Adrenal gland (tissue), 5 donors: ENCODE results near the gene SLC9A3.

ENCODE experiments used
- POLR2A ChIP-seq, 2 donors: fragments of 450-650 bp; IDR thresholded peaks; one replicate each; pipeline ENCODE4 v1.6.1; 2017; ENCODE audit warnings: antibody characterized with exemption in 2 of 2, mild to moderate bottlenecking in 2 of 2, moderate library complexity in 1 of 2
- TF ChIP-seq, protein P1 (sequence below), 6 experiments: fragments of 450-650 bp in 4 of 6; fragments of 200-600 bp in 2 of 6; sonication (generic) in 1 of 6; IDR thresholded peaks; 1 replicate in 5 of 6; 2 replicates in 1 of 6; pipeline versions ENCODE4 v1.5.1 to v1.8.0; 2016 to 2021; ENCODE audit warnings: antibody characterized with exemption in 6 of 6, mild to moderate bottlenecking in 2 of 6, moderate library complexity in 1 of 6
- donor health status: DM: no; HTN: no; CAD: no.

DNA sequence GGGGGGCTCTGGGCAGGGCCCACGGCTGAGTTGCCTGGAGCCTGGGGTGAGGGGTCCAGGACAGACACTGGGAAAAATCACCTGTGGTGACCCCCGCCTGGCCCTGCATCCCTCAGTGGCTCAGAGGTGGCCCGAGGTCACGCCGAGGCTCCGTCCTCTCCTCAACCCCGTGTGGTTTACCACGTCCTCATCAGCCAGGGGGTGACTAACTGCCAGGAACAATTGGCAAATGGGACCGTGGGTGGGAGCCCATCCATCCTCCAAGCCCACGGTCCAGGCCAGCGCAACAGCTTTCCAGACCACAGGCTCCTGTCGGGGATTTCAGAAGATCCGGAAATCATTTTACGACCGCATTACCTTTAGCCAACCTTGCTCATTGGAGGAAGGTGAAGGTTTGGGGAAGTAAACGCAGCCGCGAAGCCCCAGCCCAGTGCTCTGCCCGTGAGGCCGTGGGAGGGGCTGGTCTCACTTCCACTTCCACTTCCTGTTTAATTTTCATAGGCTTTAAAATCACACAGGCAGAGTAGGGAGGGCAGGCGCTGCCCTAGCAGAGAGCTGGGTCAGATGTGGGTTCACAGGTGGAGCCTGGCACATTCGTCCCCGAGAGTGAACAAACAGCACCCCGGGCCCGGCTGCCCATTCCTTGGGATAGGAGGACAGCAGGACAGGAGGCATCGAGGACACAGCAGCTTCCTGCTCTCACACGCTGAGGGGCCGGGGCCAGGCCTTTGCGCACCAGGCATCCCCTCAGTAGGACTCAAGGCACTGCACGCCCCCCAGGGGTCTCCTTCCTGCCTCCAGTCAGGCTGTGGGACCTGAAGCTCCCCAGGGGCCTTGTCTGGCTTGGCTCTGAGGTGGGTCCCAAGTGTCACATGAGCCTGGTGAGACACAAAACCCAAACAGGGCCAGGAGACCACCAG lies 19.8 kb upstream of the SLC9A3 start:
- TF ChIP-seq, protein P1, sequence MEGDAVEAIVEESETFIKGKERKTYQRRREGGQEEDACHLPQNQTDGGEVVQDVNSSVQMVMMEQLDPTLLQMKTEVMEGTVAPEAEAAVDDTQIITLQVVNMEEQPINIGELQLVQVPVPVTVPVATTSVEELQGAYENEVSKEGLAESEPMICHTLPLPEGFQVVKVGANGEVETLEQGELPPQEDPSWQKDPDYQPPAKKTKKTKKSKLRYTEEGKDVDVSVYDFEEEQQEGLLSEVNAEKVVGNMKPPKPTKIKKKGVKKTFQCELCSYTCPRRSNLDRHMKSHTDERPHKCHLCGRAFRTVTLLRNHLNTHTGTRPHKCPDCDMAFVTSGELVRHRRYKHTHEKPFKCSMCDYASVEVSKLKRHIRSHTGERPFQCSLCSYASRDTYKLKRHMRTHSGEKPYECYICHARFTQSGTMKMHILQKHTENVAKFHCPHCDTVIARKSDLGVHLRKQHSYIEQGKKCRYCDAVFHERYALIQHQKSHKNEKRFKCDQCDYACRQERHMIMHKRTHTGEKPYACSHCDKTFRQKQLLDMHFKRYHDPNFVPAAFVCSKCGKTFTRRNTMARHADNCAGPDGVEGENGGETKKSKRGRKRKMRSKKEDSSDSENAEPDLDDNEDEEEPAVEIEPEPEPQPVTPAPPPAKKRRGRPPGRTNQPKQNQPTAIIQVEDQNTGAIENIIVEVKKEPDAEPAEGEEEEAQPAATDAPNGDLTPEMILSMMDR (IDR thresholded peaks at IDR 0.05): no peak
- TF ChIP-seq POLR2A (IDR thresholded peaks at IDR 0.05): no peak
